Right atrium auricular region (tissue), 2 donors: ENCODE measurements around the gene TRPC4. TPM values are rescaled to one million over a fixed set of nuclear protein-coding genes. Genes with fewer than 3 reads are reported as not detected.

ENCODE experiments used
- DNase-seq: peaks from one replicate; pipeline ENCODE4 v3.0.0-alpha.2; 2019; ENCODE audit warnings: low spot score
- H3K27ac ChIP-seq, 2 donors: fragments of 200-600 bp; sonication (generic); 1 replicate in 1 of 2; 2 replicates in 1 of 2; pipeline ENCODE4 v1.5.1; 2016 to 2019
- H3K27me3 ChIP-seq, 2 donors: fragments of 200-600 bp; sonication (generic); one replicate each; pipeline versions ENCODE4 v1.5.1 to v1.6.0; 2017 to 2019
- H3K36me3 ChIP-seq: fragments of 200-600 bp; sonication (generic); one replicate; pipeline ENCODE4 v1.5.1; 2016
- H3K4me1 ChIP-seq, 2 donors: fragments of 200-600 bp; sonication (generic); one replicate each; pipeline versions ENCODE4 v1.5.1 to v1.6.0; 2017 to 2019
- H3K4me3 ChIP-seq, 2 donors: fragments of 200-600 bp; sonication (generic); 1 replicate in 1 of 2; 2 replicates in 1 of 2; pipeline ENCODE4 v1.5.1; 2017 to 2019; ENCODE audit warnings: mild to moderate bottlenecking in 1 of 2, moderate library complexity in 1 of 2
- H3K9me3 ChIP-seq, 2 donors: fragments of 200-600 bp; sonication (generic); one replicate each; pipeline ENCODE4 v1.5.1; 2019
- CTCF ChIP-seq, 2 donors: fragments of 200-600 bp; sonication (generic); IDR thresholded peaks; one replicate each; pipeline ENCODE4 v1.5.1; 2019; ENCODE audit warnings: antibody characterized with exemption in 2 of 2
- total RNA-seq, 2 donors: library from RNA; depleted of rRNA; stranded (reverse); fragments of >200 nt; gene quantifications; one replicate each; pipeline ENCODE4 v1.1.0, GENCODE V29; 2016

TRPC4 gene
- total RNA-seq, 2 donors from 2014 or later = 0.48 to 1.7 TPM

- peaks cover 0 to 9% of the 10 kb centered on the region in 2 donors for H3K4me1 ChIP-seq
- DNase-seq = no peak
- no peaks in the 10 kb centered on the region for H3K36me3 ChIP-seq
- H3K27ac ChIP-seq = no peak overlapping the region
- no peak overlapping the region for H3K4me3 ChIP-seq
- peaks cover 0 to 1% of the 10 kb centered on the region in 2 donors for H3K9me3 ChIP-seq
- no peaks in the 10 kb centered on the region for H3K27me3 ChIP-seq
- TF ChIP-seq CTCF (IDR thresholded peaks at IDR 0.05) = no peak
Observed at GRCh38 chr13:37601648-37602440, 267.7 kb downstream of the TRPC4 start.

GRCh38 chr13:37599519-37599918 is 270.1 kb downstream of the TRPC4 start:
- no peak for DNase-seq

GRCh38 chr13:37598597-37598996 is 271.0 kb downstream of the TRPC4 start, which contains the start of gene POSTN:
Gene POSTN, minus strand, starts transcription at chr13:37598768. Its CDS starts 42 bp downstream, at chr13:37598726.
- DNase-seq = no peak
- H3K27me3 ChIP-seq = no peaks in the 10 kb centered on the region
- no peaks in the 10 kb centered on the region for H3K9me3 ChIP-seq
- no peak within 1 kb of the TSS for H3K4me3 ChIP-seq
- H3K36me3 ChIP-seq = no peaks in the 10 kb centered on the region
- TF ChIP-seq CTCF (IDR thresholded peaks at IDR 0.05) = no peak
- peaks cover 0 to 9% of the 10 kb centered on the region in 2 donors for H3K4me1 ChIP-seq
- no peak within 1 kb of the TSS for H3K27ac ChIP-seq

More at GRCh38 chr13:37599519-37599918, 270.1 kb downstream of the TRPC4 start:
- Histone ChIP-seq H3K27ac (no peak overlapping the region), H3K36me3 (no peaks in the 10 kb centered on the region), H3K27me3 (no peaks in the 10 kb centered on the region), H3K4me3 (no peak overlapping the region), H3K9me3 (no peaks in the 10 kb centered on the region), H3K4me1 (peaks cover 0 to 9% of the 10 kb centered on the region in 2 donors)
- no peak for TF ChIP-seq CTCF (IDR thresholded peaks at IDR 0.05)

GRCh38 chr13:37597477-37598025 is 272.0 kb downstream of the TRPC4 start:
- no peaks in the 10 kb centered on the region for H3K36me3 ChIP-seq
- no peak for DNase-seq
- H3K27ac ChIP-seq = no peak overlapping the region
- peaks cover 0 to 7% of the 10 kb centered on the region in 2 donors for H3K4me1 ChIP-seq
- TF ChIP-seq CTCF (IDR thresholded peaks at IDR 0.05) = no peak
- no peak overlapping the region for H3K4me3 ChIP-seq
- no peaks in the 10 kb centered on the region for H3K27me3 ChIP-seq
- H3K9me3 ChIP-seq = no peaks in the 10 kb centered on the region

- Histone ChIP-seq H3K9me3 (no peaks in the 10 kb centered on the region), H3K4me1 (peaks cover 0 to 5% of the 10 kb centered on the region in 2 donors), H3K4me3 (no peak overlapping the region), H3K27ac (no peak overlapping the region), H3K27me3 (no peaks in the 10 kb centered on the region), H3K36me3 (no peaks in the 10 kb centered on the region)
- no peak for DNase-seq
- TF ChIP-seq CTCF (IDR thresholded peaks at IDR 0.05) = no peak
Observed at GRCh38 chr13:37596805-37597204, 272.8 kb downstream of the TRPC4 start.
